Liver (tissue), 9 donors: ENCODE results near the gene COL19A1. TPM values are rescaled to one million over a fixed set of nuclear protein-coding genes. Genes with fewer than 3 reads are reported as not detected.

Experiments
- DNase-seq: peaks from one replicate; pipeline ENCODE4 v3.0.0-alpha.2; 2017; ENCODE audit warnings: low spot score
- H3K27ac ChIP-seq, 2 donors: one replicate each; pipeline ENCODE4 v1.7.0; 2013; ENCODE audit warnings: inconsistent platforms in 2 of 2, low read length in 2 of 2, control low read depth in 1 of 2, low read depth in 1 of 2, mild to moderate bottlenecking in 1 of 2
- H3K27me3 ChIP-seq, 4 donors: one replicate each; pipeline versions ENCODE4 v1.6.1 to v1.7.0; 2013; ENCODE audit warnings: low read length in 3 of 4, inconsistent platforms in 1 of 4, mild to moderate bottlenecking in 1 of 4, moderate library complexity in 1 of 4; ENCODE audit not compliant: control insufficient read depth in 4 of 4, insufficient read depth in 4 of 4
- H3K36me3 ChIP-seq, 4 donors: one replicate each; pipeline versions ENCODE4 v1.6.1 to v1.7.0; 2013; ENCODE audit warnings: low read length in 3 of 4, mild to moderate bottlenecking in 3 of 4, low read depth in 1 of 4, moderate library complexity in 1 of 4; ENCODE audit not compliant: control insufficient read depth in 4 of 4, insufficient read depth in 3 of 4
- H3K4me1 ChIP-seq, 4 donors: one replicate each; pipeline versions ENCODE4 v1.6.1 to v1.7.0; 2013; ENCODE audit warnings: low read length in 3 of 4, mild to moderate bottlenecking in 3 of 4, moderate library complexity in 1 of 4; ENCODE audit not compliant: control insufficient read depth in 4 of 4, insufficient read depth in 4 of 4
- H3K4me3 ChIP-seq, 3 donors: one replicate each; pipeline versions ENCODE4 v1.6.1 to v1.7.0; 2013; ENCODE audit warnings: low read length in 3 of 3, control low read depth in 1 of 3, low read depth in 1 of 3, mild to moderate bottlenecking in 1 of 3
- H3K9ac ChIP-seq, 2 donors: one replicate each; pipeline ENCODE4 v1.7.0; 2013; ENCODE audit warnings: low read length in 2 of 2, mild to moderate bottlenecking in 2 of 2, moderate library complexity in 2 of 2, control low read depth in 1 of 2, low read depth in 1 of 2
- H3K9me3 ChIP-seq, 4 donors: one replicate each; pipeline versions ENCODE4 v1.6.1 to v1.7.0; 2013; ENCODE audit warnings: low read length in 3 of 4; ENCODE audit not compliant: control insufficient read depth in 4 of 4
- CTCF ChIP-seq: fragments of 150-350 bp; IDR thresholded peaks from 2 replicates; pipeline ENCODE4 v1.5.1; 2017; ENCODE audit warnings: improper control_type of control experiment, low read depth, low read length; ENCODE audit not compliant: missing input control
- EGR1 ChIP-seq, 2 donors: IDR thresholded peaks; 2 replicates each; pipeline ENCODE4 v1.6.1; 2016 to 2018; ENCODE audit warnings: antibody characterized with exemption in 2 of 2, low read depth in 2 of 2
- FOXA1 ChIP-seq: IDR thresholded peaks from 2 replicates; pipeline ENCODE4 v1.6.1; 2016; ENCODE audit warnings: antibody characterized with exemption
- FOXA2 ChIP-seq: IDR thresholded peaks from 2 replicates; pipeline ENCODE4 v1.6.1; 2016; ENCODE audit warnings: antibody characterized with exemption
- GABPA ChIP-seq, 2 donors: IDR thresholded peaks in 1 of 2; conservative IDR thresholded peaks in 1 of 2; 2 replicates each; pipeline ENCODE4 v1.6.1; 2016; ENCODE audit warnings: antibody characterized with exemption in 2 of 2, mild to moderate bottlenecking in 1 of 2, moderate library complexity in 1 of 2
- HNF4A ChIP-seq, 2 donors: conservative IDR thresholded peaks; 2 replicates each; pipeline ENCODE4 v1.6.1; 2016; ENCODE audit warnings: antibody characterized with exemption in 2 of 2, mild to moderate bottlenecking in 2 of 2
- HNF4G ChIP-seq: IDR thresholded peaks from 2 replicates; pipeline ENCODE4 v1.6.1; 2016; ENCODE audit warnings: antibody characterized with exemption
- JUND ChIP-seq, 2 donors: IDR thresholded peaks; 2 replicates each; pipeline ENCODE4 v1.6.1; 2016; ENCODE audit warnings: antibody characterized with exemption in 2 of 2
- MAX ChIP-seq: IDR thresholded peaks from 2 replicates; pipeline ENCODE4 v1.6.1; 2016; ENCODE audit warnings: antibody characterized with exemption
- NR2F2 ChIP-seq: IDR thresholded peaks from 2 replicates; pipeline ENCODE4 v1.6.1; 2016; ENCODE audit warnings: antibody characterized with exemption
- RAD21 ChIP-seq, 2 donors: IDR thresholded peaks; 2 replicates each; pipeline ENCODE4 v1.6.1; 2016; ENCODE audit warnings: antibody characterized with exemption in 2 of 2, mild to moderate bottlenecking in 2 of 2
- REST ChIP-seq: IDR thresholded peaks from 2 replicates; pipeline ENCODE4 v1.6.1; 2016; ENCODE audit warnings: antibody characterized with exemption, mild to moderate bottlenecking
- RXRA ChIP-seq, 2 donors: IDR thresholded peaks; 2 replicates each; pipeline ENCODE4 v1.6.1; 2017 to 2018; ENCODE audit warnings: antibody characterized with exemption in 2 of 2, mild to moderate bottlenecking in 1 of 2
- SP1 ChIP-seq: IDR thresholded peaks from 2 replicates; pipeline ENCODE4 v1.6.1; 2018; ENCODE audit warnings: antibody characterized with exemption, mild to moderate bottlenecking
- TAF1 ChIP-seq: conservative IDR thresholded peaks from 2 replicates; pipeline ENCODE4 v1.6.1; 2016; ENCODE audit warnings: antibody characterized with exemption, mild to moderate bottlenecking
- YY1 ChIP-seq: IDR thresholded peaks from 2 replicates; pipeline ENCODE4 v1.6.1; 2016; ENCODE audit warnings: antibody characterized with exemption, mild to moderate bottlenecking
- ZBTB33 ChIP-seq: IDR thresholded peaks from 2 replicates; pipeline ENCODE4 v1.6.1; 2016; ENCODE audit warnings: antibody characterized with exemption
- WGBS: extraction: QIAGEN DNeasy Blood & Tissue Kit; methylation state at CpG from one replicate; pipeline ENCODE4 v1.1.7; 2013; 5-methylcytosine and 5-hydroxymethylcytosine counted together
- polyA plus RNA-seq, 2 donors: library from polyadenylated mRNA; stranded (reverse) in 1 of 2; unstranded in 1 of 2; fragments of 200-250 nt in 1 of 2; fragments of >200 nt in 1 of 2; fragmentation: Nextera tagmentation in 1 of 2; extraction: Ambion mirVana in 1 of 2; gene quantifications; one replicate each; pipeline versions ENCODE4 v1.2.1 to v1.2.3, GENCODE V29; 2013 to 2015
- total RNA-seq, 2 donors: library from RNA; depleted of rRNA; stranded (reverse); fragments of >200 nt; gene quantifications; one replicate each; pipeline ENCODE4 v1.2.3, GENCODE V29; 2014
- donor health status: healthy.
- donor health status: healthy.
- donor health status: healthy.
- donor health status: healthy.
- donor health status: healthy.

Gene COL19A1
- total and polyA plus RNA-seq, 4 donors = 0.25 to 0.51 TPM; not detected in 2

GRCh38 chr6:70045413-70045812 is 179.1 kb downstream of the COL19A1 start:
- no peak overlapping the region for H3K4me3 ChIP-seq
- no peak for TF ChIP-seq RAD21 (IDR thresholded peaks at IDR 0.05)
- TF ChIP-seq MAX = no peak
- no peak for TF ChIP-seq HNF4G
- no peak for TF ChIP-seq TAF1
- no peak for TF ChIP-seq EGR1 (IDR thresholded peaks at IDR 0.05; ENCODE audit: low read depth in 2 of 2)
- TF ChIP-seq YY1 = no peak
- no peak for TF ChIP-seq CTCF
- TF ChIP-seq FOXA2 = no peak
- no peak for TF ChIP-seq HNF4A (conservative IDR thresholded peaks at IDR 0.05)
- no peak for TF ChIP-seq SP1
- TF ChIP-seq FOXA1 = no peak
- TF ChIP-seq GABPA (IDR thresholded peaks at IDR 0.05 in 1 of 2, conservative IDR thresholded peaks at IDR 0.05 in 1 of 2) = no peak
- TF ChIP-seq NR2F2 = no peak
- TF ChIP-seq JUND (IDR thresholded peaks at IDR 0.05) = no peak
- TF ChIP-seq RXRA (IDR thresholded peaks at IDR 0.05) = no peak
- TF ChIP-seq REST = no peak
- TF ChIP-seq ZBTB33 = no peak
- peaks cover 0 to 1% (median 0%) of the 10 kb centered on the region in 4 donors for H3K9me3 ChIP-seq
- WGBS = 68% methylated on average over 3 of the region's 3 CpGs
- H3K27me3 ChIP-seq = no peaks in the 10 kb centered on the region
- no peaks in the 10 kb centered on the region for H3K36me3 ChIP-seq
- no peak for DNase-seq
- H3K4me1 ChIP-seq = no peaks in the 10 kb centered on the region
- H3K9ac ChIP-seq = no peak overlapping the region
- no peak overlapping the region for H3K27ac ChIP-seq
